ENCODE results near the gene SYNRG.

- TF ChIP-seq REST (IDR thresholded peaks at IDR 0.05; ENCODE audit: low read depth) (no peak), TAF1 (IDR thresholded peaks at IDR 0.05; ENCODE audit: low read depth) (no peak), MAX (IDR thresholded peaks at IDR 0.05) (no peak), FOXM1 (IDR thresholded peaks at IDR 0.05; ENCODE audit: borderline replicate concordance, low read depth) (no peak), EP300 (IDR thresholded peaks at IDR 0.05; ENCODE audit: borderline replicate concordance) (no peak), NFIC (IDR thresholded peaks at IDR 0.05) (no peak)
Observed at GRCh38 chr17:37551788-37552187, 57.4 kb downstream of the SYNRG start.
